HEK293 (cell line): ENCODE results near the gene TPR.
"Not testable (repeated sequence)": the region's sequence is repeated elsewhere in the genome, so short reads cannot be mapped to it uniquely, and the experiment has no call there.

ENCODE experiments used
- CTCF ChIA-PET: fragments of 350-600 bp; formaldehyde crosslinking; extraction: SDS; loops from one replicate; lab custom pipeline; 2021; ENCODE audit warnings: antibody characterized with exemption; lab: Yijun Ruan, JAX
- POLR2A ChIA-PET: fragments of 300-600 bp; formaldehyde crosslinking; extraction: SDS; loops from one replicate; lab custom pipeline; 2020; ENCODE audit warnings: antibody characterized with exemption, inconsistent platforms; lab: Yijun Ruan, JAX
- H3K27ac ChIP-seq: fragments of 200-500 bp; sonication (Bioruptor generic); 2 replicates; pipeline ENCODE4 v1.5.1; 2014; ENCODE audit warnings: low read depth, low read length, control low read depth, inconsistent platforms; ENCODE audit errors: extremely low read depth
- H3K36me3 ChIP-seq, 2 experiments: fragments of 200-500 bp in 1 of 2; sonication (Bioruptor generic) in 1 of 2; 1 replicate in 1 of 2; 2 replicates in 1 of 2; pipeline ENCODE4 v1.5.1; 2014 to 2017; ENCODE audit warnings: inconsistent platforms in 2 of 2, low read length in 2 of 2; ENCODE audit not compliant: control insufficient read depth in 2 of 2, insufficient read depth in 1 of 2
- H3K4me1 ChIP-seq: fragments of 200-500 bp; sonication (Bioruptor generic); 2 replicates; pipeline ENCODE4 v1.5.1; 2014; ENCODE audit warnings: mild to moderate bottlenecking, low read length, inconsistent platforms; ENCODE audit not compliant: control insufficient read depth, insufficient read depth
- H3K4me3 ChIP-seq: 2 replicates; pipeline ENCODE4 v1.5.1; 2011; ENCODE audit warnings: low read depth, mild to moderate bottlenecking, control low read depth, low read length, moderate library complexity
- H3K9me3 ChIP-seq: fragments of 200-500 bp; sonication (Bioruptor generic); 2 replicates; pipeline ENCODE4 v1.5.1; 2014; ENCODE audit warnings: low read depth, low read length, inconsistent platforms; ENCODE audit not compliant: control insufficient read depth, insufficient read depth
- HOXA7 ChIP-seq: sonication (generic); formaldehyde crosslinking; IDR thresholded peaks from 2 replicates; pipeline ENCODE4 v1.8.1; 2022; ENCODE audit warnings: missing genetic modification reagents, borderline replicate concordance
- KLF7 ChIP-seq: fragments of 450-650 bp; formaldehyde crosslinking; IDR thresholded peaks from 2 replicates; pipeline ENCODE4 v1.5.1; 2016; ENCODE audit warnings: missing biosample characterization, missing genetic modification characterization, borderline replicate concordance
- MEIS1 ChIP-seq: sonication (generic); formaldehyde crosslinking; IDR thresholded peaks from 2 replicates; pipeline ENCODE4 v1.8.1; 2022; ENCODE audit warnings: missing genetic modification reagents, mild to moderate bottlenecking, borderline replicate concordance
- MYNN ChIP-seq: fragments of 450-650 bp; formaldehyde crosslinking; IDR thresholded peaks from 2 replicates; pipeline ENCODE4 v1.5.1; 2016; ENCODE audit warnings: missing biosample characterization, missing genetic modification characterization, borderline replicate concordance
- RBAK ChIP-seq: fragments of 450-650 bp; formaldehyde crosslinking; IDR thresholded peaks from 2 replicates; pipeline ENCODE4 v1.5.1; 2016; ENCODE audit warnings: missing biosample characterization, missing genetic modification characterization
- ZNF10 ChIP-seq: fragments of 450-650 bp; formaldehyde crosslinking; IDR thresholded peaks from 2 replicates; pipeline ENCODE4 v1.5.1; 2017; ENCODE audit warnings: missing biosample characterization, missing genetic modification characterization
- ZNF2 ChIP-seq: fragments of 450-650 bp; formaldehyde crosslinking; IDR thresholded peaks from 2 replicates; pipeline ENCODE4 v1.5.1; 2016; ENCODE audit warnings: missing biosample characterization, missing genetic modification characterization
- ZNF23 ChIP-seq: fragments of 450-650 bp; formaldehyde crosslinking; IDR thresholded peaks from 2 replicates; pipeline ENCODE4 v1.5.1; 2016; ENCODE audit warnings: missing biosample characterization, missing genetic modification characterization, borderline replicate concordance
- ZNF366 ChIP-seq: fragments of 450-650 bp; formaldehyde crosslinking; conservative IDR thresholded peaks from 2 replicates; pipeline ENCODE4 v1.5.1; 2016; ENCODE audit warnings: missing biosample characterization, missing genetic modification characterization
- ZNF514 ChIP-seq: fragments of 450-650 bp; formaldehyde crosslinking; IDR thresholded peaks from 2 replicates; pipeline ENCODE4 v1.5.1; 2016; ENCODE audit warnings: missing biosample characterization, missing genetic modification characterization
- ZNF843 ChIP-seq: fragments of 450-650 bp; formaldehyde crosslinking; IDR thresholded peaks from 2 replicates; pipeline ENCODE4 v1.5.1; 2016; ENCODE audit warnings: missing biosample characterization, missing genetic modification characterization
- ZSCAN30 ChIP-seq: fragments of 450-650 bp; IDR thresholded peaks from 2 replicates; pipeline ENCODE4 v1.5.1; 2018; ENCODE audit warnings: missing biosample characterization, mild to moderate bottlenecking, missing genetic modification characterization, moderate library complexity

TPR gene

DNA sequence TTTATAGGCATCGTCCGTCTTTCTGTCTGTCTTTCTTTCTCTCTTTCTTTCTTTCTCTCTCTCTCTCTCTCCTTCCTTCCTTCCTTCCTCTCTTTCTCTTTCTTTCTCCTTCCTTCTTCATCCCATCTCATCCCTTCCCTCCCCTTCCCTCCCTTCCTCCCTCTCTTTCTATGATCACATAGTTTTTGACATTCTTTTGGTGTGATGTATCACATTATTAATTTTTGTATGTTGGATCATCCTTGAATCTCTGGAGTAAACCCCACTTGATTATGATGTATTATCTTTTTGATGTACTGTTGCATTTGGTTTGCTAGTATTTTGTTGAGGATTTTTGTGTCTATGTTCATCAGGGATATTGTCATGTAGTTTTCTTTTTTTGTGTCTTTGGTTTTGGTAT lies 26.4 kb upstream of the TPR start:
- CTCF ChIA-PET, POLR2A ChIA-PET, H3K4me3 ChIP-seq, H3K9me3 ChIP-seq, H3K4me1 ChIP-seq, H3K27ac ChIP-seq: not testable (repeated sequence)
- peaks cover 34 to 39% of the 10 kb centered on the region in 2 experiments for H3K36me3 ChIP-seq
- peak; percentile 71 for TF ChIP-seq ZNF366

DNA sequence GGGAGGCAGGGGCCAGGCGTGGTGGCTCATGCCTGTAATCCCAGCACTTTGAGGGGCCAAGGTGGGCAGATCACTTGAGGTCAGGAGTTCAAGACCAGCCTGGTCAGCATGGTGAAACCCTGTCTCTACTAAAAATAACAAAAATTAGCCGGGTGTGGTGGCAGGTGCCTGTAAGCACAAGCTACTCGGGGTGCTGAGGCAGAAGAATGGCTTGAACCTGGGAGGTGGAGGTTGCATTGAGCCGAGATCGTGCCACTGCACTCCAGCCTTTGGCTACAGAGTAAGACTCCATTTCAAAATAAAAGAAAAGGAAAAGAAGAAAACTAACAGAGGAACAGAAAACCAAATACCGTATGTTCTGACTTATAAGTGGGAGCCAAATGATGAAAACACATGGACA lies 17.7 kb upstream of the TPR start:
- POLR2A ChIA-PET, H3K4me3 ChIP-seq, H3K27ac ChIP-seq, H3K4me1 ChIP-seq, H3K9me3 ChIP-seq: not testable (repeated sequence)
- CTCF ChIA-PET, result interaction anchor here (1.4 kb wide), 1 partner anchor 13 kb away, joined by 4 read pairs; no protein-coding TSS in a partner anchor
- peaks cover 37 to 79% of the 10 kb centered on the region in 2 experiments for H3K36me3 ChIP-seq

DNA sequence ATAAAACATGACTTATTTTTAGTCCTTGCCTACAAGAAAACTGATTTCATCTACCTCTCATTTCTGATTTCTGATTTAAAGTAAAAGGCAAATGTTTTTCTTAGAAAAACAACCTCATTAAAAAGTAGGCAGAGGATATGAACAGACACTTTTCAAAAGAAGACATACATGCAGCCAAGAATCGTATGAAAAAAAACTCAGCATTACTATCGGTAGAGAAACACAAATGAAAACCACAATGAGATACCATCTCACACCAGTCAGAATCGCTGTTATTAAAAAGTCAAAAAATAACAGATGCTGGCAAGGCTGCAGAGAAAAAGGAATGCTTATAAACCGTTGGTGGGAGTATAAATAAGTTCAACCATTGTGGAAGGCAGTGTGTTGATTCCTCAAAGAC lies 16.8 kb upstream of the TPR start:
- H3K36me3 ChIP-seq, result peaks cover 32 to 75% of the 10 kb centered on the region in 2 experiments
- H3K4me1 ChIP-seq, result no peaks in the 10 kb centered on the region
- no peaks in the 10 kb centered on the region for H3K9me3 ChIP-seq
- CTCF ChIA-PET, result interaction anchor here (2.1 kb wide), 1 partner anchor 12 kb away, joined by 8 read pairs; no protein-coding TSS in a partner anchor
- H3K27ac ChIP-seq, result no peak overlapping the region
- no peak for TF ChIP-seq ZNF514 (tag by site-specific recombination)
- no peak for TF ChIP-seq ZNF23 (tag by site-specific recombination)
- no peak for TF ChIP-seq MEIS1 (CRISPR knock-in tag)
- no peak for TF ChIP-seq ZNF2 (tag by site-specific recombination)
- no peak for TF ChIP-seq RBAK (tag by site-specific recombination)
- no peak for TF ChIP-seq KLF7
- TF ChIP-seq ZNF843 (tag by site-specific recombination), result no peak
- no peak for TF ChIP-seq ZNF10 (tag by site-specific recombination)
- TF ChIP-seq ZSCAN30 (tag by site-specific recombination), result no peak
- POLR2A ChIA-PET, result no interaction called here
- H3K4me3 ChIP-seq, result no peak overlapping the region

DNA sequence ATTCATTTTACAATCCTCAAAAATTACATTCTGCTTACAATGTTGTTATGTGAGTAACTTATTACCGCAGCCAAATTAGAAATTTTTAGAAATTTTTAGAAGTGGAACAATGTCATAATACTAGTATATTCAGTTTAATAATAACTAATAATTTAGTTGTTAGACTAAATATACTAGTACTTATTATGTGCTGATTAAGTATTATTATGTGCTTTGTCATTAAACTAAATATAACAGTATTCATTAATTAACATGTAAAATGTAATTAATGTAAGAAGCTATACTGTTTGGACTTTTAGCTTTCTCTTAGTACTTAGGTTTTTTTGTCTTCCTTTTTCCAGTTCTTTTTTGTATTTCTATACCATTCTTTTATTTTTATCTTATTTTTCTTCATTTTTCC lies 15.9 kb upstream of the TPR start:
- Histone ChIP-seq H3K9me3 (no peaks in the 10 kb centered on the region), H3K27ac (no peak overlapping the region), H3K4me1 (no peaks in the 10 kb centered on the region), H3K4me3 (no peak overlapping the region), H3K36me3 (peaks cover 28 to 71% of the 10 kb centered on the region in 2 experiments)
- TF ChIP-seq HOXA7, result no peak
- POLR2A ChIA-PET, result no interaction called here
- CTCF ChIA-PET, result interaction anchor here (0.9 to 2.1 kb wide), 2 partner anchors 10 to 13 kb away, joined by 3 to 8 read pairs; no protein-coding TSS in a partner anchor

DNA sequence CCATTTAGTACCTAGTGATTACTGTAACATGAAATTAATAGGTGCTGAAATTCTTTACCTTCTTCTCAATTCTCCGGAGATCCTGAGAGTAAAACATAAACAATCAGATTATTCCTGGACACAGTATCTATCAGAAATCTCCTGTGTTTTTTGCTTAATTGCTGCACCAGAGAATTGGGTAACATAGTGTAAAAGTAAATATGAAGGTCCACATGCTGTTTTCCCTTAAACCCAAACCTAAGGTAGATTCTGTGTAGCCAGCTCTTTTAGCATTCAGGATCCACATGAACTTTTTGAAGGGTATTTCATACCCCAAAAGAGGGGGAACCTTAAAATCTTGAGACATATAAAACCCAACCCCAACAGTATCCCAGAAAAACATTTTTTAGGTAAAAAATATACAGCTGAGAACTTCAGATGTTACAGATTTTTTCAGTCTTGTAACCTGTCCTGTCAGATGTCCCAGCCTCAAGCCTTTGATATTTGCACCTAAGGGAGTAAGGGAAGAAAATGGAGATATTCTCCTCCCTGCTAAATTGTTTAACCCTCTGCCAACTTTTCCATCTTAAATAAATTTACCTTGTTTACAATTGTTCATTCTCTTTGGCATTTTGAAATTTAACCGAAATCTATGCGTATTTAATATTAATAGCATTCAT lies 11.8 kb upstream of the TPR start:
- no peak for TF ChIP-seq MYNN (tag by site-specific recombination)
- Histone ChIP-seq H3K27ac (no peak overlapping the region), H3K4me3 (no peak overlapping the region), H3K9me3 (no peaks in the 10 kb centered on the region), H3K36me3 (peaks cover 31 to 67% of the 10 kb centered on the region in 2 experiments), H3K4me1 (no peaks in the 10 kb centered on the region)
- ChIA-PET CTCF (interaction anchor here (1.6 kb wide), 1 partner anchor 12 kb away, joined by 4 read pairs; the partner anchor contains the start of genes ODR4 and TPR), POLR2A (interaction anchor here (1.6 kb wide), 1 partner anchor 11 kb away, joined by 4 read pairs; the partner anchor contains the start of genes ODR4 and TPR)
